Gastrocnemius medialis (tissue), 4 donors: Measurements from ENCODE around the gene CCT6A. TPM values are rescaled to one million over a fixed set of nuclear protein-coding genes. Genes with fewer than 3 reads are reported as not detected.
A peak's percentile ranks its signal among the peaks of the same experiment; 100 is the strongest.
"Not testable (repeated sequence)": the region's sequence is repeated elsewhere in the genome, so short reads cannot be mapped to it uniquely, and the experiment has no call there.

ENCODE experiments used
- ATAC-seq, 2 donors: fragments of 150-250 bp; one replicate each; pipeline ENCODE4 v1.9.1; 2016
- DNase-seq, 2 donors: peaks; one replicate each; pipeline ENCODE4 v3.0.0-alpha.2; 2019
- H3K27ac ChIP-seq, 4 donors: fragments of 200-600 bp; sonication (generic); 1 replicate in 1 of 4; 2 replicates in 3 of 4; pipeline ENCODE4 v1.5.1; 2016 to 2018; ENCODE audit warnings: mild to moderate bottlenecking in 2 of 4, moderate library complexity in 1 of 4
- H3K27me3 ChIP-seq, 3 donors: fragments of 200-600 bp; sonication (generic) in 2 of 3; 1 replicate in 1 of 3; 2 replicates in 2 of 3; pipeline versions ENCODE4 v1.5.1 to v1.6.0; 2016 to 2019; ENCODE audit warnings: mild to moderate bottlenecking in 1 of 3, moderate library complexity in 1 of 3
- H3K36me3 ChIP-seq, 2 donors: fragments of 200-600 bp; sonication (generic) in 1 of 2; one replicate each; pipeline ENCODE4 v1.5.1; 2017 to 2018
- H3K4me1 ChIP-seq, 2 donors: fragments of 200-600 bp; sonication (generic) in 1 of 2; one replicate each; pipeline ENCODE4 v1.5.1; 2016 to 2017; ENCODE audit warnings: mild to moderate bottlenecking in 2 of 2
- H3K4me3 ChIP-seq, 4 donors: fragments of 200-600 bp; sonication (generic) in 3 of 4; 1 replicate in 1 of 4; 2 replicates in 3 of 4; pipeline ENCODE4 v1.5.1; 2016 to 2019; ENCODE audit warnings: mild to moderate bottlenecking in 2 of 4
- H3K9me3 ChIP-seq, 3 donors: fragments of 200-600 bp; sonication (generic) in 2 of 3; 1 replicate in 1 of 3; 2 replicates in 2 of 3; pipeline ENCODE4 v1.5.1; 2016 to 2019
- POLR2A ChIP-seq, 2 donors: fragments of 450-650 bp; IDR thresholded peaks; one replicate each; pipeline ENCODE4 v1.6.1; 2017; ENCODE audit warnings: antibody characterized with exemption in 2 of 2, mild to moderate bottlenecking in 2 of 2, moderate library complexity in 2 of 2
- in situ Hi-C, 4 donors: fragments of 200-750 bp; cut with MboI; loops; one replicate each; pipeline versions ENCODE4 v1.15.0 to v1.8.0; 2017; ENCODE audit warnings: low sequenced_read_pairs in 4 of 4
- intact Hi-C: fragments of 100-400 bp; cut with DNase I; formaldehyde crosslinking; loops from one replicate; pipeline ENCODE4 v1.15.1; 2023; ENCODE audit warnings: low total_unique reads
- total RNA-seq, 4 donors: library from RNA; depleted of rRNA; stranded (reverse); fragments of >200 nt; gene quantifications; one replicate each; pipeline versions ENCODE4 v1.1.0 to v1.2.3, GENCODE V29; 2016
- TF ChIP-seq, protein P1 (sequence below), 5 experiments: fragments of 450-650 bp in 3 of 5; fragments of 200-600 bp in 2 of 5; sonication (generic) in 2 of 5; IDR thresholded peaks in 4 of 5; conservative IDR thresholded peaks in 1 of 5; 1 replicate in 4 of 5; 2 replicates in 1 of 5; pipeline ENCODE4 v1.5.1; 2016 to 2019; ENCODE audit warnings: antibody characterized with exemption in 5 of 5, mild to moderate bottlenecking in 3 of 5, moderate library complexity in 3 of 5

The CCT6A gene
- total RNA-seq, 4 donors from 2014 or later = 95.9 to 158 (median 114) TPM

DNA sequence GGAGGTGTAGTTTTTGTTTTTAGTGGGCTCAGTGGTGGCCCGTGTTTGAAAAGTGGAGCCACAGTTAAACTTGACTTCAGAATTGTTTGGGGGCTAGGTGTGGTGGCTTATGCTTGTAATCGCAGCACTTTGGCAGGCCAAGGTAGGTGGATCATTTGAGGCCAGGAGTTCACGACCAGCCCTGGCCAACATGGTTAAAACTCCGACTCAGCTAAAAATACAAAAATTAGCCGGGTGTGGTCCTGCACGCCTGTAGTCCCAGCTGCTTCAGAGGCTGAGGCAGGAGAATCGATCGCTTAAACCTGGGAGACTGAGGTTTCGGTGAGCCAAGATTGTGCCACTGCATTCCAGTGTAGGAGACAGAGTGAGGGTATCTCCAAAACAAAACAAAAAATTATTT, 1.8 kb downstream of the CCT6A start:
- in situ Hi-C loops = loop anchor here in 1 of 4 donors (25.0 kb wide), 3 partner anchors 91 to 1291 kb away; partner anchors contain the start of genes LANCL2, MRPS17, NIPSNAP2 and SEC61G
- Histone ChIP-seq H3K27me3 (no peaks in the 10 kb centered on the region), H3K4me1 (peaks cover 18 to 22% of the 10 kb centered on the region in 2 donors), H3K36me3 (peaks cover 0 to 55% of the 10 kb centered on the region in 2 donors), H3K4me3 (no peak overlapping the region), H3K27ac (peak overlapping the region in 2 of 4 donors; percentile 86 to 92), H3K9me3 (no peaks in the 10 kb centered on the region)
- ATAC-seq (no peak), DNase-seq (no peak)
- no peak for TF ChIP-seq POLR2A (IDR thresholded peaks at IDR 0.05)
- intact Hi-C loops = loop anchor here (5.0 kb wide), 2 partner anchors 91 to 166 kb away; partner anchors contain the start of genes NIPSNAP2 and ZNF713

DNA sequence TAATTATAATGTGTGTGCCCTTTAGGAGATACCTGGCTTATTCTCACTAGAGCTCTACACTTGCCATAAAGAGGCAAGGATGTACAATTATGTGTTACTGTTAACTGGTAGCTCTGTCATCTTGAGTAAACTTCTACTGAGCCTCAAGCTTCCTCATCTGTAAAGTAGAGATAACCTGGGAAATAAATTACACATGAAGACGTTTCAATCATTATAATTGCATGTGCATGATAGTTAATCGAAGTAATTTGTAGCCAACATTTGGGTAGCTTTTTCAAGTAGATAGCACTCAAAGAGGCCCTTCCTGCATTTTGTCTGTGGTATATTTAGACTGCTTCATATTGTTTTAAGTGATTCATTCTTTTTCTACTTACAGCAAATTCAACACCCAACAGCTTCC, 2.4 kb downstream of the CCT6A start:
- in situ Hi-C loops (loop anchor here in 1 of 4 donors (25.0 kb wide), 3 partner anchors 92 to 1292 kb away; partner anchors contain the start of genes LANCL2, MRPS17, NIPSNAP2 and SEC61G), intact Hi-C loops (loop anchor here (5.0 kb wide), 2 partner anchors 92 to 167 kb away; partner anchors contain the start of genes NIPSNAP2 and ZNF713)
- no peak for ATAC-seq
- no peak overlapping the region for H3K27ac ChIP-seq
- H3K4me3 ChIP-seq = no peak overlapping the region
- H3K27me3 ChIP-seq = no peaks in the 10 kb centered on the region
- DNase-seq = no peak
- H3K36me3 ChIP-seq = peaks cover 0 to 62% of the 10 kb centered on the region in 2 donors
- H3K4me1 ChIP-seq = peaks cover 18 to 22% of the 10 kb centered on the region in 2 donors
- no peaks in the 10 kb centered on the region for H3K9me3 ChIP-seq
- TF ChIP-seq POLR2A (IDR thresholded peaks at IDR 0.05) = no peak
- TF ChIP-seq, protein P1, sequence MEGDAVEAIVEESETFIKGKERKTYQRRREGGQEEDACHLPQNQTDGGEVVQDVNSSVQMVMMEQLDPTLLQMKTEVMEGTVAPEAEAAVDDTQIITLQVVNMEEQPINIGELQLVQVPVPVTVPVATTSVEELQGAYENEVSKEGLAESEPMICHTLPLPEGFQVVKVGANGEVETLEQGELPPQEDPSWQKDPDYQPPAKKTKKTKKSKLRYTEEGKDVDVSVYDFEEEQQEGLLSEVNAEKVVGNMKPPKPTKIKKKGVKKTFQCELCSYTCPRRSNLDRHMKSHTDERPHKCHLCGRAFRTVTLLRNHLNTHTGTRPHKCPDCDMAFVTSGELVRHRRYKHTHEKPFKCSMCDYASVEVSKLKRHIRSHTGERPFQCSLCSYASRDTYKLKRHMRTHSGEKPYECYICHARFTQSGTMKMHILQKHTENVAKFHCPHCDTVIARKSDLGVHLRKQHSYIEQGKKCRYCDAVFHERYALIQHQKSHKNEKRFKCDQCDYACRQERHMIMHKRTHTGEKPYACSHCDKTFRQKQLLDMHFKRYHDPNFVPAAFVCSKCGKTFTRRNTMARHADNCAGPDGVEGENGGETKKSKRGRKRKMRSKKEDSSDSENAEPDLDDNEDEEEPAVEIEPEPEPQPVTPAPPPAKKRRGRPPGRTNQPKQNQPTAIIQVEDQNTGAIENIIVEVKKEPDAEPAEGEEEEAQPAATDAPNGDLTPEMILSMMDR (IDR thresholded peaks at IDR 0.05 in 4 of 5, conservative IDR thresholded peaks at IDR 0.05 in 1 of 5) = no peak

DNA sequence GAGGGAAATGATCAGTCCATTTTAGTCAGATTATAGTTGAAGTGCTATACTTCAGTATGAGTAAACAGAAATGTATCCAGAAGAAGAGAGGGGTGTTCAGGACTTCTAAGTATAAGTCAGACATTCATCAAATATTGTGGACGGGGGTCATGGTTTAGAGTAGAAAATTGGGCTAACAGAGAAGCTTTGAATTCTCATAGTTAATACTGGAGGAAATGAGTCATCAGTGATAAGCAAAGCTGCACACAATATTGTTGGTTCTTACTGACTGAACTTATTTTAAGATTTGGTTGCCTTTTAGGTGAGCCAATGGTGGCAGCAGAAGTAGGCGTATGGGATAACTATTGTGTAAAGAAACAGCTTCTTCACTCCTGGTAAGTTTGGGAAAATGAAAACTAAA, 10.8 kb downstream of the CCT6A start:
- H3K36me3 ChIP-seq = peaks cover 0 to 59% of the 10 kb centered on the region in 2 donors
- H3K4me1 ChIP-seq = peaks cover 6 to 13% of the 10 kb centered on the region in 2 donors
- H3K27me3 ChIP-seq = no peaks in the 10 kb centered on the region
- ATAC-seq = no peak
- no peak overlapping the region for H3K4me3 ChIP-seq
- no peaks in the 10 kb centered on the region for H3K9me3 ChIP-seq
- H3K27ac ChIP-seq = peak overlapping the region in 3 of 4 donors; percentile 12 to 97 (median 94)
- TF ChIP-seq, protein P1 (IDR thresholded peaks at IDR 0.05 in 4 of 5, conservative IDR thresholded peaks at IDR 0.05 in 1 of 5) = no peak
- TF ChIP-seq POLR2A (IDR thresholded peaks at IDR 0.05) = no peak
- DNase-seq = no peak
- in situ Hi-C loops (loop anchor here in 1 of 4 donors (25.0 kb wide), 3 partner anchors 100 to 1300 kb away; partner anchors contain the start of genes LANCL2, MRPS17, NIPSNAP2 and SEC61G), intact Hi-C loops (no loop called here)

DNA sequence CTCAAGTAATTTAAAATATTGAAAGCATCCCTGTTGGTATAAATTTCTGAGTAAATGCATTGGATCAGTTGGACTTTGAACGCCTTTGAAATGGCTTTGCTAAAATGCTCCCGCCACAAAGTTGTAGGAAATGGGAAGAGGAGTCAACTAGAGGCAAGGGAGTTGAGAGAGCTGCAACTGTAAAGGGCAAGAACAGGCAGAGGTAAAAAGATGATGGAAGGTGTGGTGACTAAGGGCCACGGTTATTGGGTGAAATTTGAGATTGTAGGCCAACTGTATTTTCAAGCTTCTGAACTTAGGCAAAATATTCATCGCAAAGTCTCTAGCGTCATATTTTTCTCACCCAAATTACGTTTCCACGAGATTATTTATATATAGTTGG, 11.9 kb downstream of the CCT6A start:
- H3K27me3 ChIP-seq = no peaks in the 10 kb centered on the region
- peaks cover 6 to 13% of the 10 kb centered on the region in 2 donors for H3K4me1 ChIP-seq
- in situ Hi-C loops = loop anchor here in 1 of 4 donors (25.0 kb wide), 3 partner anchors 101 to 1301 kb away; partner anchors contain the start of genes LANCL2, MRPS17, NIPSNAP2 and SEC61G
- H3K4me3 ChIP-seq = peak overlapping the region; percentile 68 to 94 (median 91)
- peaks cover 0 to 51% of the 10 kb centered on the region in 2 donors for H3K36me3 ChIP-seq
- intact Hi-C loops = no loop called here
- TF ChIP-seq POLR2A (IDR thresholded peaks at IDR 0.05) = no peak
- TF ChIP-seq, protein P1 (IDR thresholded peaks at IDR 0.05 in 4 of 5, conservative IDR thresholded peaks at IDR 0.05 in 1 of 5) = no peak
- H3K9me3 ChIP-seq = no peaks in the 10 kb centered on the region
- ATAC-seq = peak; percentile 9 to 35
- H3K27ac ChIP-seq = peak overlapping the region; percentile 87 to 97 (median 95)
- DNase-seq = no peak

DNA sequence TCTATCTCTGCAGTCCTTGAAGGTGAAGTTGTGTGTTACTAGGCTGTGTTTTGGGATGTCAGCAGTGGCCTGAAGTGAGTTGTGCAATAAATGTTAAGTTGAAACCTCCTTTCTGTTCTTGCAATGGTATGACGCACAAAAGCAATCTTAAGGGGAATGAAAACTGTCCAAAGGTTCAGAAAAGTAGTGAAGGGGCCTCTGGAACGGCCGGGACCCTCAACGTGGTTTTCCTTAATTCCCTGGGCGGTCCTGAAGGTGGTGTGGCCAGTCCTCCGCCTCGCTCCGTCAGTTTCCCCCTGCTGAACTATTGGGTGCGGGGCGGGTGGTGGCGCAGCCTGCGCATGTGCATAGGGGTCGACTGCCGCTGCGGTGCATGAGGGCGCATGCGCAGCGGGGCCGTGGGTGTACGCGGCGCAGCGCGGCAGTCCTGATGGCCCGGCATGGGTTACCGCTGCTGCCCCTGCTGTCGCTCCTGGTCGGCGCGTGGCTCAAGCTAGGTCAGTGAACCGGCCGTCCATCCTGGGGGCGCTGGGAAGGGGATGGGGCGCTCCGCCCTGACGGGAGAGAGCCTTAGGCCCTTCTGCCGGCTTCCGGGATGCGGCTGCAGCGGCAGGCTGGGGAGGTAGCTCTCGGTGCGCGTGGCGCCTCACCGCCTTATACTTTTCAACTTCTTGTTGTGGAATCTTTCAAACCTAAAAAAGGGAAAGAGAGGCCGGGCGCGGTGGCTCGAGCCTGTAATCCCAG, 12.5 kb downstream of the CCT6A start, which contains the start of gene SUMF2:
Gene SUMF2 (plus strand): TSS at position 405 of the 744 bp plus-strand sequence. CDS start 26 bp downstream, at position 431.
- TF ChIP-seq, protein P1 (IDR thresholded peaks at IDR 0.05 in 4 of 5, conservative IDR thresholded peaks at IDR 0.05 in 1 of 5) = peak in 3 of 5 experiments; percentile 15 to 41 (median 31)
- peak; percentile 89 to 91 for TF ChIP-seq POLR2A (IDR thresholded peaks at IDR 0.05)
- Histone ChIP-seq H3K4me1 (peaks cover 6 to 13% of the 10 kb centered on the region in 2 donors), H3K9me3 (no peaks in the 10 kb centered on the region), H3K27me3 (no peaks in the 10 kb centered on the region), H3K4me3 (peak within 1 kb of the TSS; percentile 68 to 94 (median 91)), H3K27ac (peak within 1 kb of the TSS; percentile 87 to 97 (median 95)), H3K36me3 (peaks cover 0 to 51% of the 10 kb centered on the region in 2 donors)
- ATAC-seq = peak; percentile 95
- intact Hi-C loops = loop anchor here (1.0 kb wide), 1 partner anchor 13 kb away; the partner anchor contains the start of genes CCT6A and PSPH
- in situ Hi-C loops = loop anchor here in 1 of 4 donors (25.0 kb wide), 3 partner anchors 102 to 1302 kb away; partner anchors contain the start of genes LANCL2, MRPS17, NIPSNAP2 and SEC61G
- peak; percentile 86 to 91 for DNase-seq

DNA sequence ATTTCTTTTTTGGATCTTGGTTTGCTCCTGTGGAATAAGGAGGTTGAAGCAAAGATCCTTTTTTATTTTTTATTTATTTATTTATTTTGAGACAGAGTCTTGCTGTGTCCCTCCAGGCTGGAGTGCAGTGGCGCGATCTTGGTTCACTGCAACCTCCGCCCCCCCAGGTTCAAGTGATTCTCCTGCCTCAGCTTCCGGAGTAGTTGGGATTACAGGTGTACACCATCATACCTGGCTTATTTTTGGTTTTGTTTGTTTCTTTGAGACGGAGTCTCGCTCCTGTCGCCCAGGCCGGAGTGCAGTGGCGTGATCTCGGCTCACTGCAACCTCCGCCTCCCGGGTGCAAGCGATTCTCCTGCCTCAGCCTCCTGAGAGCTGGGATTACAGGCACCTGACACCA, 14.8 kb downstream of the CCT6A start:
- H3K9me3 ChIP-seq, intact Hi-C loops, H3K27me3 ChIP-seq, H3K27ac ChIP-seq, H3K4me1 ChIP-seq, DNase-seq, ATAC-seq, H3K4me3 ChIP-seq: not testable (repeated sequence)
- in situ Hi-C loops = loop anchor here in 1 of 4 donors (25.0 kb wide), 3 partner anchors 104 to 1304 kb away; partner anchors contain the start of genes LANCL2, MRPS17, NIPSNAP2 and SEC61G
- peaks cover 0 to 48% of the 10 kb centered on the region in 2 donors for H3K36me3 ChIP-seq
